Lower leg skin (tissue), 4 donors: Measurements from ENCODE around the gene LINGO3. TPM values are rescaled to one million over a fixed set of nuclear protein-coding genes. Genes with fewer than 3 reads are reported as not detected.

Experiments
- DNase-seq, 2 donors: peaks; one replicate each; pipeline ENCODE4 v3.0.0-alpha.2; 2019; ENCODE audit warnings: low spot score in 2 of 2
- H3K4me3 ChIP-seq: fragments of 200-600 bp; sonication (generic); 2 replicates; pipeline ENCODE4 v1.5.1; 2017; ENCODE audit warnings: mild to moderate bottlenecking, low read depth; ENCODE audit not compliant: poor library complexity, severe bottlenecking
- POLR2A ChIP-seq, 2 donors: fragments of 450-650 bp; IDR thresholded peaks; one replicate each; pipeline ENCODE4 v1.6.1; 2016 to 2017; ENCODE audit warnings: antibody characterized with exemption in 2 of 2, mild to moderate bottlenecking in 1 of 2, moderate library complexity in 1 of 2
- WGBS, 2 donors: methylation state at CpG; one replicate each; pipeline ENCODE4 v1.1.5; 2018; 5-methylcytosine and 5-hydroxymethylcytosine counted together
- intact Hi-C: fragments of 100-400 bp; cut with DNase I; formaldehyde crosslinking; loops from one replicate; pipeline ENCODE4 v1.15.0; 2023; ENCODE audit warnings: low total_unique reads
- total RNA-seq, 4 donors: library from RNA; depleted of rRNA; stranded (reverse); fragments of >200 nt; gene quantifications; one replicate each; pipeline ENCODE4 v1.1.0, GENCODE V29; 2016
- TF ChIP-seq, protein P1 (sequence below), 3 donors: fragments of 450-650 bp; IDR thresholded peaks; one replicate each; pipeline ENCODE4 v1.5.1; 2016; ENCODE audit warnings: antibody characterized with exemption in 3 of 3, mild to moderate bottlenecking in 3 of 3, moderate library complexity in 2 of 3

The LINGO3 gene
- total RNA-seq, 4 donors from 2014 or later, result 0.26 TPM; not detected in 3

DNA sequence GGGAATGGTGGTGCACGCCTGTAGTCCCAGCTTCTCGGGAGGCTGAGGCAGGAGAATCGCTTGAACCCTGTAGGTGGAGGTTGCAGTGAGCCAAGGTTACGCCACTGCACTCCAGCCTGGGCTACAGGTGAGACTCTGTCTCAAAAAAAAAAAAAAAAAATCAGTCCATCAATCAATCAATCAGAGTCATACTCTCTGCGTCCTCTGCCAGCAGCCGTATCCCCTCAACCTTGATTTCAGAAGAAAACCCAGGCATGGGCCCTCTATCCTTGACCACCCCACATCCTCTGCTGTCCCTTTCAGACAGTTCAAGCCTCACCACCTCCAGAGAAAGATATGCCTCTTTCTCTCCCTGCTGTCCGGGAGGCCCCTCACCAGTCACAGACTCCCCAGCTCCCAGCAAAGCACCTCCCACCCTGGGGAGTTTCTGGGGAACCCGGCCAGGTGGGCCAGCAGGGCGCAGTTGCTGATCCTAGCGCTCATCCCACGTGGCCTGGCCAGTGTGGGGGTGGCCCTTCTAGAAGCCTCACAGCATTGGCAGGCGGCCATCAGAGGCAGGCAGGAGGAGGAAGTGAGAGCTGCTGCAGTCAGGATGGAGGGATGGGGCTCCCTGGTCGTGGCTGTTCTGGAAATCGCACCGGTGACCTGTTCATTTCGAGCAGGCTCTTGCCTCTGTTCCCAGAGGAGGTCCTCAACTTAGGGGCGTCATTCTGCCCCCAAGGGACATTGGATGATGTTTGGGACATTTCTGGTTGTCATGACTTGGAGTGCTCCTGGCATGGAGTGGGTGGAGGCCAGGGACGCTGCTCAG lies 41.6 kb downstream of the LINGO3 start:
- intact Hi-C loops, result no loop called here
- WGBS, 2 donors, result 44 to 47% methylated on average over 17 to 18 of the region's 18 CpGs
- H3K4me3 ChIP-seq, result no peak overlapping the region
- DNase-seq, result peak; percentile 82 to 97
- TF ChIP-seq POLR2A (IDR thresholded peaks at IDR 0.05), result no peak
- TF ChIP-seq, protein P1, sequence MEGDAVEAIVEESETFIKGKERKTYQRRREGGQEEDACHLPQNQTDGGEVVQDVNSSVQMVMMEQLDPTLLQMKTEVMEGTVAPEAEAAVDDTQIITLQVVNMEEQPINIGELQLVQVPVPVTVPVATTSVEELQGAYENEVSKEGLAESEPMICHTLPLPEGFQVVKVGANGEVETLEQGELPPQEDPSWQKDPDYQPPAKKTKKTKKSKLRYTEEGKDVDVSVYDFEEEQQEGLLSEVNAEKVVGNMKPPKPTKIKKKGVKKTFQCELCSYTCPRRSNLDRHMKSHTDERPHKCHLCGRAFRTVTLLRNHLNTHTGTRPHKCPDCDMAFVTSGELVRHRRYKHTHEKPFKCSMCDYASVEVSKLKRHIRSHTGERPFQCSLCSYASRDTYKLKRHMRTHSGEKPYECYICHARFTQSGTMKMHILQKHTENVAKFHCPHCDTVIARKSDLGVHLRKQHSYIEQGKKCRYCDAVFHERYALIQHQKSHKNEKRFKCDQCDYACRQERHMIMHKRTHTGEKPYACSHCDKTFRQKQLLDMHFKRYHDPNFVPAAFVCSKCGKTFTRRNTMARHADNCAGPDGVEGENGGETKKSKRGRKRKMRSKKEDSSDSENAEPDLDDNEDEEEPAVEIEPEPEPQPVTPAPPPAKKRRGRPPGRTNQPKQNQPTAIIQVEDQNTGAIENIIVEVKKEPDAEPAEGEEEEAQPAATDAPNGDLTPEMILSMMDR (IDR thresholded peaks at IDR 0.05), result no peak

DNA sequence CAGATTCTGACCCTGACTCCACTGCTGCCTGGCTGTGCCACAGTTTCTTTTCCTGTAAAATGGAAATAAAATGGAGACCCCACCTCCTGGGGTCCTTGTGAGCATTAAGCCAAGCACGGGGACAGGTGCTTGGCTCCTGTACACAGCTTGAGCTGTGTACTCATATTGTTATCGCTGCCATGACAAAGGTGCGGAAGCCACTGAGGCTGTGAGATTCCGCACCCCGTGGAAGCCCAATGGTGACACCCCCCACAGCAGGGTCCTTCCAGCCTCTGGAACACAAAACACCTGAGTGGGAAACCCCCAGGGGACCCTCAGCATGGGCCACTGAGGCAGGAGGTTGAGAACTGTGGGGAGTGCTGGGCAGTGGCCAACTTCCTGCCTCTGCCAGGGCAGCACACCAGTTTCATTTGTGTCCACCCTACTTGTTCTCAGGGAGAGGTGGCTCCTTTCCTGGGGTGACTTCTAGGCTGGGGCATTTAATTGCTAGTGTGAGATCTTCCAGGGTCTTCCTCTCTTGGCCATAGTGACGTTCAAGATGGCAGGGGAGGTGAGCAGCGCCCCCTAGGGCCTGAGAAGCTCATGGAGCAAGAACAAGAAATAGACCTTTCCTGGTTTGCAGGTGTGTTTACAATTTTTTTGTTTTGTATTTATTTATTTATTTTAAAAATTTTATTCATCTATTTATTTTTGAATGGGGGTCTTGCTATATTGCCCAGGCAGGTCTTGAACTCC lies 46.3 kb downstream of the LINGO3 start:
- no peak for DNase-seq
- 68 to 72% methylated on average over 7 of the region's 7 CpGs for WGBS, 2 donors

DNA sequence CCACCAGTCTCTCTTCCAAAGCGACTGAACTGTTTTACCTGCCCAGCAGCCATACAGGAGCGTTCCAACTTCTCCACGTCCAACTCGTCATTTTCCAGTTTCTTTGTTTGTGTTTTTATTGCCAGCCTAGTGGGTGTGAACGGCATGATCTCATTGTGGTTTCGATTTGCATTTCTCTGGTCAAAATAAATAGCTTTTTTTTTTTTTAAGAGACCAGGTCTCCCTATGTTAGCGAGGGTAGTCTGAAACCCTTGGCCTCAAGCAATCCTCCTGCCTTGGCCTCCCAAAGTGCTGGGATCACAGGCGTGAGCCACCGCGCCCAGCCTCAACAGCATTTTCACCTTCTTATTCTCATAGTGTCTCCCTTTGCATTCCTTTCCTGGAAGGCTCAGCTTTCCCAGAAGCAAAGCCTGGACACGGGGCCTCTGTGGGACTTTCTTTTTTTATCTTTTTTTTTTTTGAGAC lies 47.6 kb downstream of the LINGO3 start:
- intact Hi-C loops, result no loop called here
- DNase-seq, result no peak
- 35 to 40% methylated on average over 11 of the region's 11 CpGs for WGBS, 2 donors
- TF ChIP-seq POLR2A (IDR thresholded peaks at IDR 0.05), result no peak
- TF ChIP-seq, protein P1 (IDR thresholded peaks at IDR 0.05), result no peak
- H3K4me3 ChIP-seq, result no peak overlapping the region

More for the DNA sequence above, 46.3 kb downstream of the LINGO3 start:
- no peak for TF ChIP-seq POLR2A (IDR thresholded peaks at IDR 0.05)
- TF ChIP-seq, protein P1 (IDR thresholded peaks at IDR 0.05), result no peak
- H3K4me3 ChIP-seq, result no peak overlapping the region
- intact Hi-C loops, result no loop called here

DNA sequence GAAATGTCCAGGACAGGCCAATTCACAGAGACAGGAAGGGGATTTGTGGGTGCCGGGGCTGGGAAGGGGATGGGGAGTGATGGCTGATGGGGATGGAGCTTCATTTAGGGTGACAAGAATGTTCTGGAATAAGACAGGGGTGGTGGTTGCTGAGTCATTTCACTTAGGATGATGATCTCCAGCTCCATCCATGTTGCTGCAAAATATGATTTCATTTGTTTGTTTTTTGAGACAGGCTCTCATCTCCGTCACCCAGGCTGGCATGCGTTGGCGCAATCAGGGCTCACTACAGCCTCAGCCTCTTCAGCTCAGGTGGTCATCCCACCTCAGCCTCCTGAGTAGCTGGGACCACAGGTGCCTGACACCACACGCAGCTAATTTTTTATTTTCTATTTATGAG lies 48.6 kb downstream of the LINGO3 start:
- 90 to 92% methylated on average over 5 of the region's 5 CpGs for WGBS, 2 donors
- intact Hi-C loops, result no loop called here
- TF ChIP-seq, protein P1 (IDR thresholded peaks at IDR 0.05), result no peak
- TF ChIP-seq POLR2A (IDR thresholded peaks at IDR 0.05), result no peak
- DNase-seq, result no peak
- H3K4me3 ChIP-seq, result no peak overlapping the region

Other genes starting within 250 kb of the LINGO3 start
- 10 to 100 TPM; 26.4 to 46.0 (median 34.5) TPM for gene MOB3A, start 211.8 kb downstream of the LINGO3 start, total RNA-seq
- gene IZUMO4, start 211.2 kb downstream of the LINGO3 start, total RNA-seq, result 1 to 10 TPM in 3 of 4 donors, under 1 TPM in 1; 0.25 to 8.8 (median 4.3) TPM
- 10 to 100 TPM; 46.5 to 84.7 (median 71.8) TPM for gene AP3D1, start 156.6 kb downstream of the LINGO3 start, total RNA-seq
- 10 to 100 TPM; 17.5 to 31.3 (median 20.7) TPM for gene DOT1L, start 144.2 kb downstream of the LINGO3 start, total RNA-seq
- 10 to 100 TPM; 52.2 to 80.5 (median 70.0) TPM for gene PLEKHJ1, start 71.8 kb downstream of the LINGO3 start, total RNA-seq
- 10 to 100 TPM; 35.6 to 85.6 (median 47.8) TPM for gene SF3A2, start 71.3 kb downstream of the LINGO3 start, total RNA-seq
- 1 to 10 TPM in 3 of 4 donors, under 1 TPM in 1; 0.13 to 1.3 (median 1.2) TPM for gene AMH, start 58.8 kb downstream of the LINGO3 start, total RNA-seq
- gene JSRP1, start 51.7 kb downstream of the LINGO3 start, total RNA-seq, result not detected
- gene PEAK3, start 26.0 kb downstream of the LINGO3 start, total RNA-seq, result under 1 TPM; 0.30 to 0.97 (median 0.76) TPM
- 100 to 1,000 TPM in 2 of 4 donors, 10 to 100 TPM in 2; 57.2 to 140 (median 94.9) TPM for gene LSM7, start 20.4 kb upstream of the LINGO3 start, total RNA-seq
- gene SPPL2B, start 20.5 kb upstream of the LINGO3 start, total RNA-seq, result 10 to 100 TPM; 36.1 to 84.7 (median 51.0) TPM
- gene TMPRSS9, start 52.1 kb upstream of the LINGO3 start, total RNA-seq, result not detected
- 10 to 100 TPM; 34.2 to 52.8 (median 44.9) TPM for gene TIMM13, start 119.4 kb upstream of the LINGO3 start, total RNA-seq
- 10 to 100 TPM; 14.4 to 41.8 (median 34.7) TPM for gene LMNB2, start 148.8 kb upstream of the LINGO3 start, total RNA-seq
- gene GADD45B, start 168.0 kb upstream of the LINGO3 start, total RNA-seq, result 100 to 1,000 TPM in 2 of 4 donors, 10 to 100 TPM in 2; 74.0 to 205 (median 106) TPM